ENCODE data around the gene GGA1. TPM values are rescaled to one million over a fixed set of nuclear protein-coding genes. Genes with fewer than 3 reads are reported as not detected.

Gene GGA1
- polyA plus RNA-seq, 1 donor from 2014 or later, result 31.3 TPM

GRCh38 chr22:37627545-37627944 lies 18.9 kb downstream of the GGA1 start:
- Mint-ChIP-seq H3K4me3 (peak overlapping the region; percentile 42 to 84 (median 46)), H3K4me1 (peaks cover 27 to 35% (median 34%) of the 10 kb centered on the region in 3 donors), H3K27me3 (peaks cover 2% of the 10 kb centered on the region), H3K27ac (peak overlapping the region; percentile 91 to 92 (median 91)), H3K36me3 (peaks cover 4% of the 10 kb centered on the region), H3K9me3 (no peaks in the 10 kb centered on the region)

GRCh38 chr22:37628830-37629229 lies 20.2 kb downstream of the GGA1 start:
- no peaks in the 10 kb centered on the region for H3K9me3 Mint-ChIP-seq
- peaks cover 2% of the 10 kb centered on the region for H3K27me3 Mint-ChIP-seq
- peak overlapping the region in 2 of 3 donors; percentile 91 for H3K27ac Mint-ChIP-seq
- H3K4me1 Mint-ChIP-seq, result peaks cover 29 to 39% (median 38%) of the 10 kb centered on the region in 3 donors
- H3K4me3 Mint-ChIP-seq, result peak overlapping the region in 2 of 4 donors; percentile 58 to 65
- peaks cover 2% of the 10 kb centered on the region for H3K36me3 Mint-ChIP-seq

- Mint-ChIP-seq H3K36me3 (peaks cover 2% of the 10 kb centered on the region), H3K4me1 (peaks cover 40 to 49% (median 44%) of the 10 kb centered on the region in 3 donors), H3K9me3 (no peaks in the 10 kb centered on the region), H3K27ac (no peak overlapping the region), H3K27me3 (peaks cover 2% of the 10 kb centered on the region), H3K4me3 (no peak overlapping the region)
Measured at GRCh38 chr22:37629928-37630327, 21.3 kb downstream of the GGA1 start.

GRCh38 chr22:37630839-37631435 lies 22.3 kb downstream of the GGA1 start:
- peaks cover 39 to 46% (median 41%) of the 10 kb centered on the region in 3 donors for H3K4me1 Mint-ChIP-seq
- H3K27ac Mint-ChIP-seq, result peak overlapping the region; percentile 59 to 75 (median 69)
- H3K4me3 Mint-ChIP-seq, result peak overlapping the region in 2 of 4 donors; percentile 39 to 45
- no peaks in the 10 kb centered on the region for H3K27me3 Mint-ChIP-seq
- H3K9me3 Mint-ChIP-seq, result no peaks in the 10 kb centered on the region
- H3K36me3 Mint-ChIP-seq, result no peaks in the 10 kb centered on the region

GRCh38 chr22:37631448-37632173 lies 23.0 kb downstream of the GGA1 start:
- no peaks in the 10 kb centered on the region for H3K36me3 Mint-ChIP-seq
- H3K4me1 Mint-ChIP-seq, result peaks cover 43 to 50% (median 46%) of the 10 kb centered on the region in 3 donors
- H3K4me3 Mint-ChIP-seq, result peak overlapping the region in 3 of 4 donors; percentile 33 to 68 (median 45)
- H3K9me3 Mint-ChIP-seq, result no peaks in the 10 kb centered on the region
- H3K27me3 Mint-ChIP-seq, result no peaks in the 10 kb centered on the region
- H3K27ac Mint-ChIP-seq, result peak overlapping the region; percentile 69 to 91 (median 75)

GRCh38 chr22:37632174-37633088 lies 23.8 kb downstream of the GGA1 start:
- Mint-ChIP-seq H3K36me3 (no peaks in the 10 kb centered on the region), H3K27ac (peak overlapping the region; percentile 89 to 97 (median 93)), H3K27me3 (no peaks in the 10 kb centered on the region), H3K9me3 (no peaks in the 10 kb centered on the region), H3K4me1 (peaks cover 41 to 50% (median 42%) of the 10 kb centered on the region in 3 donors), H3K4me3 (peak overlapping the region in 3 of 4 donors; percentile 60 to 92 (median 83))

GRCh38 chr22:37633089-37633624 lies 24.5 kb downstream of the GGA1 start:
- Mint-ChIP-seq H3K4me1 (peaks cover 42 to 49% (median 44%) of the 10 kb centered on the region in 3 donors), H3K36me3 (no peaks in the 10 kb centered on the region), H3K27ac (peak overlapping the region; percentile 89 to 97 (median 93)), H3K4me3 (peak overlapping the region; percentile 60 to 92 (median 79)), H3K9me3 (no peaks in the 10 kb centered on the region), H3K27me3 (no peaks in the 10 kb centered on the region)

GRCh38 chr22:37633625-37634416 lies 25.2 kb downstream of the GGA1 start:
- H3K4me1 Mint-ChIP-seq, result peaks cover 43 to 48% (median 45%) of the 10 kb centered on the region in 3 donors
- H3K36me3 Mint-ChIP-seq, result no peaks in the 10 kb centered on the region
- H3K27me3 Mint-ChIP-seq, result no peaks in the 10 kb centered on the region
- peak overlapping the region; percentile 60 to 92 (median 74) for H3K4me3 Mint-ChIP-seq
- H3K9me3 Mint-ChIP-seq, result no peaks in the 10 kb centered on the region
- H3K27ac Mint-ChIP-seq, result peak overlapping the region; percentile 89 to 97 (median 93)

- Mint-ChIP-seq H3K27ac (peak overlapping the region; percentile 89 to 97 (median 93)), H3K9me3 (no peaks in the 10 kb centered on the region), H3K4me3 (peak overlapping the region; percentile 60 to 92 (median 72)), H3K4me1 (peaks cover 43 to 50% (median 46%) of the 10 kb centered on the region in 3 donors), H3K36me3 (no peaks in the 10 kb centered on the region), H3K27me3 (no peaks in the 10 kb centered on the region)
Measured at GRCh38 chr22:37634417-37634924, 25.8 kb downstream of the GGA1 start.

- Mint-ChIP-seq H3K9me3 (no peaks in the 10 kb centered on the region), H3K4me1 (peaks cover 43 to 50% (median 46%) of the 10 kb centered on the region in 3 donors), H3K4me3 (peak overlapping the region in 2 of 4 donors; percentile 29 to 60), H3K27ac (peak overlapping the region; percentile 89 to 97 (median 93)), H3K36me3 (no peaks in the 10 kb centered on the region), H3K27me3 (no peaks in the 10 kb centered on the region)
Measured at GRCh38 chr22:37635157-37635556, 26.5 kb downstream of the GGA1 start.

- Mint-ChIP-seq H3K36me3 (no peaks in the 10 kb centered on the region), H3K9me3 (no peaks in the 10 kb centered on the region), H3K4me3 (peak overlapping the region in 3 of 4 donors; percentile 77 to 92 (median 83)), H3K27ac (peak overlapping the region in 2 of 3 donors; percentile 84 to 93), H3K27me3 (no peaks in the 10 kb centered on the region), H3K4me1 (peaks cover 43 to 50% (median 48%) of the 10 kb centered on the region in 3 donors)
Measured at GRCh38 chr22:37636186-37636948, 27.7 kb downstream of the GGA1 start.

- no peaks in the 10 kb centered on the region for H3K36me3 Mint-ChIP-seq
- peaks cover 43 to 52% (median 52%) of the 10 kb centered on the region in 3 donors for H3K4me1 Mint-ChIP-seq
- H3K27me3 Mint-ChIP-seq, result no peaks in the 10 kb centered on the region
- H3K27ac Mint-ChIP-seq, result peak overlapping the region in 1 of 3 donors; percentile 93
- peak overlapping the region in 2 of 4 donors; percentile 61 to 92 for H3K4me3 Mint-ChIP-seq
- no peaks in the 10 kb centered on the region for H3K9me3 Mint-ChIP-seq
Measured at GRCh38 chr22:37636949-37637273, 28.3 kb downstream of the GGA1 start.
